Stimulated activated CD8-positive, alpha-beta memory T cell treated with anti-CD3 and anti-CD28 coated beads, Interleukin-12 subunit alpha, Interleukin-12 subunit beta, amount 100 ng/mL, for 1 hour (primary cell): ENCODE data around the gene IFNGR1.
"Not testable (repeated sequence)": the region's sequence is repeated elsewhere in the genome, so short reads cannot be mapped to it uniquely, and the experiment has no call there.

Experiments used
- DNase-seq: peaks from one replicate; pipeline ENCODE4 v3.0.0-alpha.2; 2020; ENCODE audit warnings: low read depth

Gene IFNGR1

GRCh38 chr6:137213331-137213740 lies 5.8 kb downstream of the IFNGR1 start:
- no peak for DNase-seq

- no peak for DNase-seq
Measured at GRCh38 chr6:137211910-137212309, 7.3 kb downstream of the IFNGR1 start.

DNA sequence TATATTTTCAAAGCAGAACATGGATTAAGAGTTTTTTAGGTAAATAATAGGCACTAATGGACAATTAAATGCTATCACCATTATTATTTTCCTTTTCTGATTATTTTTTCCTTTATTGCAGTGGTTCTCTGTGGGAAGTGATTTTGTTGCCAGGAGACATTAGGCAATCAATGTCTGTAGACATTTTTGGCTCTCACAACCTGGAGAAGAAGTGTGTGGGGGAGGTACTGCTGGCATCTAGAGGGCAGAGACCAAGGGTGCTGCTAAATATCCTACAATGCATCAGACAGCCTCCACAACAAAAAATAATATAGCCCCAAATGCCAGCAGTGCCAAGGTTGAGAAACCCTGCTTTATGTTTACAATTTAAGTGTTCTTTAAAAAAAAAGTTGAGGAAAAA lies 8.3 kb downstream of the IFNGR1 start:
- no peak for DNase-seq

DNA sequence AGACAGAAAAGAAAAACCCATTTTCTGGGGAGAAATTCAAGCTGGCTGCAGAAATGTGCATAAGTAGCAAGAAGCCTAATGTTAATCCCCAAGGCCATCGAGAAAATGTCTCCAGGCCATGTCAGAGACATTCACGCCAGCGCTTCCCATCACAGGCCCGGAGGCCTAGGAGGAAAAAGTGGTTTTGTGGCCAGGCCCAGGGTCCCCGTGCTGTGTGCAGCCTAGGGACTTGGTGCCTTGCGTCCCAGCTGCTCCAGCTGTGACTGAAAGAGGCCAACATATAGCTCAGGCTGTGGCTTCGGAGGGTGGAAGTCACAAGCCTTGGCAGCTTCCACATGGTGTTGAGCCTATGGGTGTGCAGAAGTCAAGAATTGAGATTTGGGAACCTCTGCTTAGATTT lies 10.9 kb downstream of the IFNGR1 start:
- DNase-seq = no peak

DNA sequence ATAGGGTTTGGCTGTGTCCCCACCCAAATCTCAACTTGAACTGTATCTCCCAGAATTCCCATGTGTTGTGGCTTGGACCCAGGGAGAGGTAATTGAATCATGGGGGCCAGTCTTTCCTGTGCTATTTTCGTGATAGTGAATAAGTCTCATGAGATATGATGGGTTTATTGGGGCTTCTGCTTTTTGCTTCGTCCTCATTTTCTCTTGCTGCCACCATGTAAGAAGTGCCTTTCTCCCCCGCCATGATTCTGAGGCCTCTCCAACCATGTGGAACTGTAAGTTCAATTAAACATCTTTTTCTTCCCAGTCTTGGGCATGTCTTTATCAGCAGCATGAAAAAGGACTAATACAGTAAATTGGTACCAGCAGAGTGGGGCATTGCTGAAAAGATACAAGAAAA lies 11.7 kb downstream of the IFNGR1 start:
- DNase-seq = not testable (repeated sequence)

- DNase-seq = no peak
Measured at GRCh38 chr6:137206577-137206976, 12.6 kb downstream of the IFNGR1 start.

- no peak for DNase-seq
Measured at GRCh38 chr6:137203256-137203655, 15.9 kb downstream of the IFNGR1 start.

DNA sequence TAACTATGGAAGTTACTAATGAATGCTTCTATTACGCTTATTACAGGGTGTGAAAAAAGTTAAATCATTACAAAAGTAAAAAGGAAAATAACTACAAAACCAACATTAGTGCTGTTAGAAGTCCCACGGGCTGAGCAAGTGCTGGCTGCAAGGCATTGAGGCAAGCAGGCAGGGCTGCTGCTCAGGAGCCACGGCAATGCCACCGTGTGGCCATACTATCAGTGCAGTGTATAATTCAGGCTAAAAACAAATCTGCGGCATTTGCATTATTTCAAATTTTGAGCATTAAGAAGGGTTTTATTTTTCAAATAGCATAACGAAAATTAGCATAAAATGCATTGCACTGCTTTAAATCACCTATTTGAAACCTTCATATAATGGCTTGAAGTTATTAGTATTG lies 17.1 kb downstream of the IFNGR1 start:
- DNase-seq = no peak

DNA sequence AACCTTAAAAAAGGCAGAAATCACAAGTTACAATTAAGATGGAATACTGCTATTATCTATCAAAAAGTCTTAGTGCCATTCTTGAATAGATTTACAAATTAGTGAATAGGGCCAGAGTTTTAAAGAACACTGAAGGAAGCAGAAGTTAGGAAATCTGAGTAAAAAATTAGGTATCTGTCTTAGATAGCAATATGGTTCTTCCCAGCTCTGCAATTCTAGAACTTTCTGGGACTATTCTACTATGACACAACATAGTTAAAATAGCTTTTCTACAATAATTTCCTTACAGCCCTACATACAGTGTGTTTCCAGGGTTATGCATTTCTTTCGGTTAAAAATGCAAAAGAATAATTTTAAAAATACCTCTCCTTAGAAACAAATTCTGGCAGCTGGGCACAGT lies 18.2 kb downstream of the IFNGR1 start:
- no peak for DNase-seq

DNA sequence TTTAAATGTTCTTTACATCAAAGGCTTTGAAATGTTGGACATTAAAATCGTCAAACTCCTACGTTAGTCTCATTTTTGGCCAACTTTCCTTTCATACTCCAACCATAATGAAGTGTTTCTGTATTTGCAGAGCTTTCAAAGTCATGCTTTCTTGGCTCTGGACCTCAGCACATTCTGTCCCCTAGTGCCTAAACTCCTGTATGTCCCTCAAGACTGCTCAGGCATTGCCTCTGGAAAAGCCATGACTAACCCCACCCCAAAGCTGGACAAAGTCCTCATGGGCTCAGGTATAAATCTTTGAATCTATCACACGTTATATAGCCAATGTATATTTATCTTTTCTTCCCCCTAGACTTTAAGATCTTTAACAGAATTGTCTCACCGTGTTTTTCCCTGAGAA lies 18.9 kb downstream of the IFNGR1 start:
- DNase-seq = no peak

DNA sequence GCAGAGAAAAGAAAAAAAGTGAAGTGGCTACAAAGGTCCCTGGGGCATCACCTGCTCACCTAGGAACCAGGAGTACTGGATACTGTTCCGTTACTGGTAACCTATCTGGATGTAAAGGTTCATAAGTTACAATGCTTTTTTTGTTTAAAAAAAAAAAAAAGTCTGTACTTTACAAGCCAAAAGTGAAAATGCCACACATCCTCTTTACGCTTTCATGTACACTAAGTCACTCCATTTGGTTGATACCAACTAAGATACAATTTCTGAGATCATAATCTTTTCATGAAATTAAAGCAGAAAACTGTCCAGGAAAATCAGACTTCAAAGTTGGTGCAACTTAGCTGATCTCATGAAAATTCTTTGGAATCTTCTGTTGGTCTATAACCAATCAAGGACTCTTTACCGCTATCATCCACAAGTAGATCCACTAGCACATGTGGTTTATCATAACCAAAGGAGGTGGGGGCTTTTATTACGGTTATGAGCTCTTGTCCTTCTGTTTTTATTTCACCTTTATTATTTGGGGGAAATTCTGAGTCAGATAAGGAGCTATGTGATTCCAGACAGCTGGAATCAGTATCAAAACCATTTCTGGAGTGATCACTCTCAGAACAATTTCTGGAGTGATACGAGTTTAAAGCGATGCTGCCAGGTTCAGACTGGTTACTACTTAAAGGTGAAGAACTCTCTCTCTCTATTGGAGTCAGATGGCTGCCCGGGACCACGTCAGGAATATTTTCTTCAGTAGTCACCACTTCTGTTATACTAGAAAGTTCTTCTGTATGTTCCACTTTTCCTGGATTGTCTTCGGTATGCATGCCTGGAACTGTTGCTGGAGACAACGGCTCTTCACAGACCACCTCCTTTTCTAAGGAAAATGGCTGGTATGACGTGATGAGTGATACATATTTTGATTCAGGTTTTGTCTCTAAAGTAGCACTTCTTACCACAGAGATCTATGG lies 21.2 kb downstream of the IFNGR1 start:
- DNase-seq = no peak

GRCh38 chr6:137193256-137194070 lies 25.7 kb downstream of the IFNGR1 start:
- DNase-seq = no peak

GRCh38 chr6:137192821-137193220 lies 26.4 kb downstream of the IFNGR1 start:
- DNase-seq = no peak

- no peak for DNase-seq
Measured at GRCh38 chr6:137191670-137192069, 27.5 kb downstream of the IFNGR1 start.

- DNase-seq = no peak
Measured at GRCh38 chr6:137191236-137191635, 27.9 kb downstream of the IFNGR1 start.

DNA sequence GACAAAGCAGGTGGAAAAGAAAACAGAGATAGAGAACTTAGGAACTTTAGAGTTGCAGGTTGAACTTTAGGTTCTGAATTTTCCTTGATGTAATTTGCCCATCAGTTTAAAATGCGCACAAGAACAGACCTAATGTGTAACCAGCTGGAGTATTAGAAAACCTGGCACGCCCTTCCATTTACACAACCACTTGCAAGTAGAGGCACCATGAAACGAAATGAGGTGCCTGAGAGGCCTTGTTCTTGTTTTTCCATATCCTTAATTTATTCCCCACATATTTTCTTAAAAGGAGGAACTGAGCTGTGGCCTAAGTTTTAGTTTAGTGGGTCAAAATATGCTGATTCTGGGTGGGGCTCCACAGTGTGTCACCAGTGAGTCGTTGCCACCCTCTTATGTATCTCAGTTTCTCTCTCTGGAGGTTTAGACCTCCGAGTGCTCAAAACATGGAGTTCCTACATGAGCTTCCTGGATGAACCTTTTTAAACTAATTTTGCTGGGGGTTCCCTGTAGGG lies 28.5 kb downstream of the IFNGR1 start:
- DNase-seq = no peak

DNA sequence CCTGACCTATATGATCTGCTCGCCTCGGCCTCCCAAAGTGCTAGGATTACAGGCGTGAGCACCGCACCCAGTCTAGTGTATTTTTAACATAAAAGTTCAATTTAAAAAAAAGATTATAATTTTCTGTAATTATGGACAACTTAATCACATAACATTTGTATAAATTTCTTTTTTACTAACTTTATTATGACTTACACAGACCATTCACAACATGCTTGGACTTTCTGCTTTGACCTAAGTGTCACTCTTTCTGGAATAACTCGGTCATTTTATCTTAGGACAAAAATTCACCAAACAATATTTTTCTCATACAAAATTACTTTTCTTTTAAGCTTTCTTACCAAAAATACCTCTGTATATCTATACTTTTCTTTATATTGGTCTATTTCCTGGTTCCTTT lies 30.3 kb downstream of the IFNGR1 start:
- DNase-seq = no peak

GRCh38 chr6:137185290-137185689 lies 33.9 kb downstream of the IFNGR1 start:
- no peak for DNase-seq

GRCh38 chr6:137182654-137183073 lies 36.5 kb downstream of the IFNGR1 start:
- DNase-seq = no peak

- no peak for DNase-seq
Measured at GRCh38 chr6:137181891-137182653, 37.1 kb downstream of the IFNGR1 start.

DNA sequence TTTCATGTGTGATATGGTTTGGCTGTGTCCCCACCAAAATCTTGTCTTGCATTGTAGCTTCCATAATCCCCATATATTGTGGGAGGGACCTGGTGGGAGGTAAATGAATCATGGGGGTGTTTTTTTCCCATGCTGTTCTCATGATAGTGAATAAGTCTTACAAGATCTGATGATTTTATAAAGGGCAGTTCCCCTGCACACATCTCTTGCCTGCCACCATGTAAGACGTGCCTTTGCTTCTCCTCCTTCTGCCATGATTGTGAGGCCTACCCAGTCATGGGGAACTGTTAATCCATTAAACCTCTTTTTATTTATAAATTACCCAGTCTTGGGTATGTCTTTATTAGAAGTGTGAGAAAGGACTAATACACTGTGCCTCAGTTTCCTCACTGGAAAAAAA lies 41.6 kb downstream of the IFNGR1 start:
- DNase-seq = no peak

GRCh38 chr6:137176729-137177128 lies 42.5 kb downstream of the IFNGR1 start:
- DNase-seq = no peak
